Measurements from ENCODE around the gene LZTS2.

LZTS2 gene

GRCh38 chr10:101056365-101057151 is 57.0 kb downstream of the LZTS2 start:
- no peak for DNase-seq
